GM23338 (cell line): Measurements from ENCODE around the gene ARL4D. TPM values are rescaled to one million over a fixed set of nuclear protein-coding genes. Genes with fewer than 3 reads are reported as not detected.

Experiments used
- ATAC-seq: fragments of 200-7000 bp; cut with Tn5 transposase; 3 replicates; pipeline ENCODE4 v1.9.1; 2020
- DNase-seq: peaks from one replicate; pipeline ENCODE4 v3.0.0-alpha.2; 2015; ENCODE audit warnings: low spot score
- H2AFZ ChIP-seq: fragments of 200-600 bp; sonication (generic); 2 replicates; pipeline ENCODE4 v1.8.0; 2016; ENCODE audit warnings: antibody characterized with exemption, mild to moderate bottlenecking, moderate library complexity
- H3F3A ChIP-seq: fragments of 200-600 bp; sonication (generic); replicated peaks from 2 replicates; pipeline ENCODE4 v1.8.0; 2017; ENCODE audit warnings: antibody characterized with exemption, mixed run types, low read depth
- H3K27ac ChIP-seq: fragments of 200-600 bp; sonication (generic); 2 replicates; pipeline ENCODE4 v1.6.1; 2016; ENCODE audit warnings: low read depth
- H3K27me3 ChIP-seq: fragments of 200-600 bp; sonication (generic); 2 replicates; pipeline ENCODE4 v1.8.0; 2016; ENCODE audit warnings: mild to moderate bottlenecking, mixed run types, moderate library complexity; ENCODE audit not compliant: insufficient read depth
- H3K36me3 ChIP-seq: fragments of 200-600 bp; sonication (generic); 2 replicates; pipeline ENCODE4 v1.8.0; 2016; ENCODE audit warnings: mild to moderate bottlenecking; ENCODE audit not compliant: insufficient read depth
- H3K4me1 ChIP-seq: fragments of 200-600 bp; sonication (generic); 2 replicates; pipeline ENCODE4 v1.8.0; 2016; ENCODE audit warnings: mild to moderate bottlenecking, moderate library complexity; ENCODE audit not compliant: insufficient read depth
- H3K4me2 ChIP-seq: fragments of 200-600 bp; sonication (generic); 2 replicates; pipeline ENCODE4 v1.7.1; 2017; ENCODE audit warnings: mixed run types
- H3K4me3 ChIP-seq: fragments of 200-600 bp; sonication (generic); 2 replicates; pipeline ENCODE4 v1.6.1; 2016; ENCODE audit warnings: mixed run types
- H3K79me2 ChIP-seq: fragments of 200-600 bp; sonication (generic); replicated peaks from 2 replicates; pipeline ENCODE4 v1.8.0; 2017; ENCODE audit warnings: mild to moderate bottlenecking; ENCODE audit not compliant: insufficient read depth
- H3K9me2 ChIP-seq: fragments of 200-600 bp; sonication (generic); 2 replicates; pipeline ENCODE4 v1.8.0; 2017; ENCODE audit not compliant: insufficient read depth
- H4K20me1 ChIP-seq: fragments of 200-600 bp; sonication (generic); replicated peaks from 2 replicates; pipeline ENCODE4 v1.8.0; 2017; ENCODE audit warnings: mild to moderate bottlenecking; ENCODE audit not compliant: insufficient read depth
- H3K27ac Mint-ChIP-seq: 2 replicates; pipeline ENCODE4 v1.8.0; 2020; ENCODE audit warnings: inconsistent platforms, mild to moderate bottlenecking, moderate library complexity, mixed read lengths
- H3K27me3 Mint-ChIP-seq: 3 replicates; pipeline ENCODE4 v1.8.0; 2022; ENCODE audit warnings: low read depth, mild to moderate bottlenecking, moderate library complexity, mixed read lengths, inconsistent platforms; ENCODE audit not compliant: insufficient read depth, poor library complexity
- H3K36me3 Mint-ChIP-seq: 3 replicates; pipeline ENCODE4 v1.8.0; 2021; ENCODE audit warnings: low read depth, mild to moderate bottlenecking, inconsistent platforms, moderate library complexity, mixed read lengths
- H3K4me1 Mint-ChIP-seq: 3 replicates; pipeline ENCODE4 v1.8.0; 2020; ENCODE audit warnings: mild to moderate bottlenecking, inconsistent platforms, mixed read lengths
- H3K4me3 Mint-ChIP-seq: 3 replicates; pipeline ENCODE4 v1.8.0; 2021; ENCODE audit warnings: moderate library complexity, mild to moderate bottlenecking, inconsistent platforms, mixed read lengths
- H3K9me3 Mint-ChIP-seq: 3 replicates; pipeline ENCODE4 v1.8.0; 2020; ENCODE audit warnings: moderate library complexity, mild to moderate bottlenecking, inconsistent platforms, mixed read lengths
- CREB1 ChIP-seq: fragments of 250-450 bp; sonication (Bioruptor Pico); IDR thresholded peaks from 2 replicates; pipeline ENCODE4 v1.5.0; 2020; ENCODE audit warnings: low read depth, mild to moderate bottlenecking, moderate library complexity
- EZH2phosphoT487 ChIP-seq: fragments of 200-600 bp; sonication (generic); IDR thresholded peaks from one replicate; pipeline ENCODE4 v1.8.1; 2018; ENCODE audit warnings: antibody characterized with exemption; ENCODE audit not compliant: unreplicated experiment
- JUNB ChIP-seq: IDR thresholded peaks from one replicate; pipeline ENCODE4 v1.6.1; 2016; ENCODE audit warnings: antibody characterized with exemption; ENCODE audit not compliant: unreplicated experiment
- NANOG ChIP-seq: IDR thresholded peaks from 2 replicates; pipeline ENCODE4 v1.6.1; 2016; ENCODE audit warnings: antibody characterized with exemption, borderline replicate concordance
- POLR2AphosphoS5 ChIP-seq: IDR thresholded peaks from 2 replicates; pipeline ENCODE4 v1.6.1; 2016; ENCODE audit warnings: antibody characterized with exemption, low read depth
- STAT1 ChIP-seq: IDR thresholded peaks from one replicate; pipeline ENCODE4 v1.6.1; 2016; ENCODE audit warnings: antibody characterized with exemption; ENCODE audit not compliant: unreplicated experiment
- ZNF331 ChIP-seq: fragments of 250-450 bp; sonication (Bioruptor Pico); IDR thresholded peaks from 2 replicates; pipeline ENCODE4 v1.5.0; 2020; ENCODE audit warnings: low read depth, mild to moderate bottlenecking, moderate library complexity
- polyA plus RNA-seq: library from polyadenylated mRNA; unstranded; fragments of >200 nt; fragmentation: Nextera tagmentation; extraction: Ambion mirVana; gene quantifications from 2 replicates; pipeline ENCODE4 v1.2.1, GENCODE V29; 2016
- total RNA-seq: library from RNA; depleted of rRNA; stranded (reverse); fragments of >200 nt; shearing (Covaris generic); gene quantifications from 2 replicates; pipeline ENCODE4 v1.2.3, GENCODE V29; 2014
- TF ChIP-seq, protein P1 (sequence below): fragments of 250-450 bp; sonication (Bioruptor Pico); IDR thresholded peaks from 2 replicates; pipeline ENCODE4 v1.5.0; 2020; ENCODE audit warnings: mild to moderate bottlenecking, moderate library complexity
- TF ChIP-seq, protein P2 (sequence below): IDR thresholded peaks from one replicate; pipeline ENCODE4 v1.6.1; 2018; ENCODE audit warnings: antibody characterized with exemption; ENCODE audit not compliant: unreplicated experiment
- TF ChIP-seq, protein P3 (sequence below): IDR thresholded peaks from 2 replicates; pipeline ENCODE4 v1.6.1; 2016; ENCODE audit warnings: antibody characterized with exemption

The ARL4D gene
- total and polyA plus RNA-seq, 2 experiments from 2014 or later, result 8.7 to 9.5 TPM

DNA sequence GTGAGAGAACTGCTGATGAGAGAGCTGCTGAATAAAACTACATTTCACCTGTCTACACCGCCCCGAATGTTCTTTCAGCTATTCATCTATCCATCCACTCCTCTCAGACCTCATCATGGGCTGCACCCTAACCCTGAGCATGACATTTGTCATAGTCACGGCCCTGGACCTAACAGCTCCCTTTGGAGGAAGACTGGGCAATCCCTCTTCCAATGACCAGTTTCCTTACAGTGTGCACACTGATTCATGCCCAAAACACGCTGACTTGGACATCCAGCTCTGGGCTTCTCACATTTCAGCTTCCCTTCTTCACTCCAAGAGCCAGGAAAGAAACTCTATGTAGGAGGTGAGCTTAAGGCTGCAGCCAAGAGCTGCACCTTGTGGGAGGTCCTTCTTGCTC, 41.8 kb upstream of the ARL4D start:
- TF ChIP-seq, protein P1, sequence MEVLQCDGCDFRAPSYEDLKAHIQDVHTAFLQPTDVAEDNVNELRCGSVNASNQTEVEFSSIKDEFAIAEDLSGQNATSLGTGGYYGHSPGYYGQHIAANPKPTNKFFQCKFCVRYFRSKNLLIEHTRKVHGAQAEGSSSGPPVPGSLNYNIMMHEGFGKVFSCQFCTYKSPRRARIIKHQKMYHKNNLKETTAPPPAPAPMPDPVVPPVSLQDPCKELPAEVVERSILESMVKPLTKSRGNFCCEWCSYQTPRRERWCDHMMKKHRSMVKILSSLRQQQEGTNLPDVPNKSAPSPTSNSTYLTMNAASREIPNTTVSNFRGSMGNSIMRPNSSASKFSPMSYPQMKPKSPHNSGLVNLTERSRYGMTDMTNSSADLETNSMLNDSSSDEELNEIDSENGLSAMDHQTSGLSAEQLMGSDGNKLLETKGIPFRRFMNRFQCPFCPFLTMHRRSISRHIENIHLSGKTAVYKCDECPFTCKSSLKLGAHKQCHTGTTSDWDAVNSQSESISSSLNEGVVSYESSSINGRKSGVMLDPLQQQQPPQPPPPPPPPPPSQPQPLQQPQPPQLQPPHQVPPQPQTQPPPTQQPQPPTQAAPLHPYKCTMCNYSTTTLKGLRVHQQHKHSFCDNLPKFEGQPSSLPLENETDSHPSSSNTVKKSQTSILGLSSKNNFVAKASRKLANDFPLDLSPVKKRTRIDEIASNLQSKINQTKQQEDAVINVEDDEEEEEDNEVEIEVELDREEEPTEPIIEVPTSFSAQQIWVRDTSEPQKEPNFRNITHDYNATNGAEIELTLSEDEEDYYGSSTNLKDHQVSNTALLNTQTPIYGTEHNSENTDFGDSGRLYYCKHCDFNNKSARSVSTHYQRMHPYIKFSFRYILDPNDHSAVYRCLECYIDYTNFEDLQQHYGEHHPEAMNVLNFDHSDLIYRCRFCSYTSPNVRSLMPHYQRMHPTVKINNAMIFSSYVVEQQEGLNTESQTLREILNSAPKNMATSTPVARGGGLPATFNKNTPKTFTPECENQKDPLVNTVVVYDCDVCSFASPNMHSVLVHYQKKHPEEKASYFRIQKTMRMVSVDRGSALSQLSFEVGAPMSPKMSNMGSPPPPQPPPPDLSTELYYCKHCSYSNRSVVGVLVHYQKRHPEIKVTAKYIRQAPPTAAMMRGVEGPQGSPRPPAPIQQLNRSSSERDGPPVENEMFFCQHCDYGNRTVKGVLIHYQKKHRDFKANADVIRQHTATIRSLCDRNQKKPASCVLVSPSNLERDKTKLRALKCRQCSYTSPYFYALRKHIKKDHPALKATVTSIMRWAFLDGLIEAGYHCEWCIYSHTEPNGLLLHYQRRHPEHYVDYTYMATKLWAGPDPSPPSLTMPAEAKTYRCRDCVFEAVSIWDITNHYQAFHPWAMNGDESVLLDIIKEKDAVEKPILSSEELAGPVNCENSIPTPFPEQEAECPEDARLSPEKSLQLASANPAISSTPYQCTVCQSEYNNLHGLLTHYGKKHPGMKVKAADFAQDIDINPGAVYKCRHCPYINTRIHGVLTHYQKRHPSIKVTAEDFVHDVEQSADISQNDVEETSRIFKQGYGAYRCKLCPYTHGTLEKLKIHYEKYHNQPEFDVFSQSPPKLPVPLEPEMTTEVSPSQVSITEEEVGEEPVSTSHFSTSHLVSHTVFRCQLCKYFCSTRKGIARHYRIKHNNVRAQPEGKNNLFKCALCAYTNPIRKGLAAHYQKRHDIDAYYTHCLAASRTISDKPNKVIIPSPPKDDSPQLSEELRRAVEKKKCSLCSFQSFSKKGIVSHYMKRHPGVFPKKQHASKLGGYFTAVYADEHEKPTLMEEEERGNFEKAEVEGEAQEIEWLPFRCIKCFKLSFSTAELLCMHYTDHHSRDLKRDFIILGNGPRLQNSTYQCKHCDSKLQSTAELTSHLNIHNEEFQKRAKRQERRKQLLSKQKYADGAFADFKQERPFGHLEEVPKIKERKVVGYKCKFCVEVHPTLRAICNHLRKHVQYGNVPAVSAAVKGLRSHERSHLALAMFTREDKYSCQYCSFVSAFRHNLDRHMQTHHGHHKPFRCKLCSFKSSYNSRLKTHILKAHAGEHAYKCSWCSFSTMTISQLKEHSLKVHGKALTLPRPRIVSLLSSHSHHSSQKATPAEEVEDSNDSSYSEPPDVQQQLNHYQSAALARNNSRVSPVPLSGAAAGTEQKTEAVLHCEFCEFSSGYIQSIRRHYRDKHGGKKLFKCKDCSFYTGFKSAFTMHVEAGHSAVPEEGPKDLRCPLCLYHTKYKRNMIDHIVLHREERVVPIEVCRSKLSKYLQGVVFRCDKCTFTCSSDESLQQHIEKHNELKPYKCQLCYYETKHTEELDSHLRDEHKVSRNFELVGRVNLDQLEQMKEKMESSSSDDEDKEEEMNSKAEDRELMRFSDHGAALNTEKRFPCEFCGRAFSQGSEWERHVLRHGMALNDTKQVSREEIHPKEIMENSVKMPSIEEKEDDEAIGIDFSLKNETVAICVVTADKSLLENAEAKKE (CRISPR knock-in tag), result no peak
- TF ChIP-seq EZH2phosphoT487 (no peak), JUNB (no peak), POLR2AphosphoS5 (no peak), NANOG (no peak), STAT1 (no peak), CREB1 (CRISPR knock-in tag) (no peak), ZNF331 (CRISPR knock-in tag) (no peak)
- TF ChIP-seq, protein P2, sequence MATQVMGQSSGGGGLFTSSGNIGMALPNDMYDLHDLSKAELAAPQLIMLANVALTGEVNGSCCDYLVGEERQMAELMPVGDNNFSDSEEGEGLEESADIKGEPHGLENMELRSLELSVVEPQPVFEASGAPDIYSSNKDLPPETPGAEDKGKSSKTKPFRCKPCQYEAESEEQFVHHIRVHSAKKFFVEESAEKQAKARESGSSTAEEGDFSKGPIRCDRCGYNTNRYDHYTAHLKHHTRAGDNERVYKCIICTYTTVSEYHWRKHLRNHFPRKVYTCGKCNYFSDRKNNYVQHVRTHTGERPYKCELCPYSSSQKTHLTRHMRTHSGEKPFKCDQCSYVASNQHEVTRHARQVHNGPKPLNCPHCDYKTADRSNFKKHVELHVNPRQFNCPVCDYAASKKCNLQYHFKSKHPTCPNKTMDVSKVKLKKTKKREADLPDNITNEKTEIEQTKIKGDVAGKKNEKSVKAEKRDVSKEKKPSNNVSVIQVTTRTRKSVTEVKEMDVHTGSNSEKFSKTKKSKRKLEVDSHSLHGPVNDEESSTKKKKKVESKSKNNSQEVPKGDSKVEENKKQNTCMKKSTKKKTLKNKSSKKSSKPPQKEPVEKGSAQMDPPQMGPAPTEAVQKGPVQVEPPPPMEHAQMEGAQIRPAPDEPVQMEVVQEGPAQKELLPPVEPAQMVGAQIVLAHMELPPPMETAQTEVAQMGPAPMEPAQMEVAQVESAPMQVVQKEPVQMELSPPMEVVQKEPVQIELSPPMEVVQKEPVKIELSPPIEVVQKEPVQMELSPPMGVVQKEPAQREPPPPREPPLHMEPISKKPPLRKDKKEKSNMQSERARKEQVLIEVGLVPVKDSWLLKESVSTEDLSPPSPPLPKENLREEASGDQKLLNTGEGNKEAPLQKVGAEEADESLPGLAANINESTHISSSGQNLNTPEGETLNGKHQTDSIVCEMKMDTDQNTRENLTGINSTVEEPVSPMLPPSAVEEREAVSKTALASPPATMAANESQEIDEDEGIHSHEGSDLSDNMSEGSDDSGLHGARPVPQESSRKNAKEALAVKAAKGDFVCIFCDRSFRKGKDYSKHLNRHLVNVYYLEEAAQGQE, result no peak
- TF ChIP-seq, protein P3, sequence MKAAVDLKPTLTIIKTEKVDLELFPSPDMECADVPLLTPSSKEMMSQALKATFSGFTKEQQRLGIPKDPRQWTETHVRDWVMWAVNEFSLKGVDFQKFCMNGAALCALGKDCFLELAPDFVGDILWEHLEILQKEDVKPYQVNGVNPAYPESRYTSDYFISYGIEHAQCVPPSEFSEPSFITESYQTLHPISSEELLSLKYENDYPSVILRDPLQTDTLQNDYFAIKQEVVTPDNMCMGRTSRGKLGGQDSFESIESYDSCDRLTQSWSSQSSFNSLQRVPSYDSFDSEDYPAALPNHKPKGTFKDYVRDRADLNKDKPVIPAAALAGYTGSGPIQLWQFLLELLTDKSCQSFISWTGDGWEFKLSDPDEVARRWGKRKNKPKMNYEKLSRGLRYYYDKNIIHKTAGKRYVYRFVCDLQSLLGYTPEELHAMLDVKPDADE, result no peak
- ATAC-seq (no peak), DNase-seq (no peak)

More for the DNA sequence above, 41.8 kb upstream of the ARL4D start:
- no peaks in the 10 kb centered on the region for H4K20me1 ChIP-seq
- no peak overlapping the region for H3K4me3 Mint-ChIP-seq
- H3K4me2 ChIP-seq, result no peak overlapping the region
- H3K36me3 Mint-ChIP-seq, result peaks cover 3% of the 10 kb centered on the region; the same call in 2 of the 3 replicates
- H3K27ac Mint-ChIP-seq, result no peak overlapping the region; the same call in 1 of the 2 replicates
- peaks cover 2% of the 10 kb centered on the region for H3K27me3 Mint-ChIP-seq
- no peaks in the 10 kb centered on the region for H3K9me2 ChIP-seq
- peaks cover 5% of the 10 kb centered on the region for H3K4me1 Mint-ChIP-seq
- no peak overlapping the region for H2AFZ ChIP-seq
- peaks cover 13% of the 10 kb centered on the region for H3K4me1 ChIP-seq
- H3K27me3 ChIP-seq, result no peaks in the 10 kb centered on the region
- no peaks in the 10 kb centered on the region; the same call in 2 of the 3 replicates for H3K9me3 Mint-ChIP-seq
- H3K36me3 ChIP-seq, result no peaks in the 10 kb centered on the region
- H3K27ac ChIP-seq, result no peak overlapping the region
- 0 out of 2 replicates have a peak, but pooled peaks cover 4% of the 10 kb centered on the region for H3F3A ChIP-seq
- no peaks in the 10 kb centered on the region for H3K79me2 ChIP-seq
- no peak overlapping the region for H3K4me3 ChIP-seq
